ENCODE results near the gene U2SURP.

Gene U2SURP

DNA sequence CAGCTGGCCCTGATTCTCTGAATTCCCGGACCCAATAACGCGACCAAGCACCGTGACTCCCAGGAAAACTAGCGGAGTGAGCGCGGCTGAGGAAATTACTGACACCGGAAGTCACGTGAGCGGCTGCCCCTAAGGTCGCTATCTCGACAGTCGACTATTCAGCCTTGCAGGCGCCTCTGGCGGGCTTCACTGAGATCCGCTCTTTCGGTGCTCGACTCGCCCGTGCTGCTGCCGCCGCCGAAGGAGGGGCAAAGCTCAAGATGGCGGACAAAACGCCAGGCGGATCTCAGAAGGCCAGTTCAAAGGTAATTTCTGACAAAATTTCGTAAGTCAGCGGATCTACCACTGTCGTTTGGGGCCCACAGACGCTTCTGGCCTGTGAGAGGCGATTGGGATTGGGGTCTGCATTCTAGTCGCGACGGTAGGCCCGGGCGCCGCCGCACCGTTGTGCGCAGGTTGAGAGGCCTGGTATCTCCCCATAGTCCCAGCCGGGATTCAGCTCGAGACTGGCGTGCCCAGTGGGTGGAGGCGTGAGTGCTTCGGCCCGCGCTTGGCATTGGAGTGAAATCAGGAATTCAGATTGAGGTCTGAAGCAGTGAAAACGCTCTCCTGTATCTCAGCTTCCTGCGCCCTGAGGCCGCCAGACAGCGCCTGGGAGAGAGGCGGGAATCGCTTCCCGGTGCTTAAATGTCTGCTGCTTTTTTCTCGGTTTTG, at the start of gene U2SURP:
Gene U2SURP, plus strand, starts transcription at position 202 of the 714 bp plus-strand sequence. Its CDS starts 59 bp downstream, at position 261.
- intact Hi-C loops (cut with DNase I; ENCODE audit: low total_unique reads), result no loop called here

DNA sequence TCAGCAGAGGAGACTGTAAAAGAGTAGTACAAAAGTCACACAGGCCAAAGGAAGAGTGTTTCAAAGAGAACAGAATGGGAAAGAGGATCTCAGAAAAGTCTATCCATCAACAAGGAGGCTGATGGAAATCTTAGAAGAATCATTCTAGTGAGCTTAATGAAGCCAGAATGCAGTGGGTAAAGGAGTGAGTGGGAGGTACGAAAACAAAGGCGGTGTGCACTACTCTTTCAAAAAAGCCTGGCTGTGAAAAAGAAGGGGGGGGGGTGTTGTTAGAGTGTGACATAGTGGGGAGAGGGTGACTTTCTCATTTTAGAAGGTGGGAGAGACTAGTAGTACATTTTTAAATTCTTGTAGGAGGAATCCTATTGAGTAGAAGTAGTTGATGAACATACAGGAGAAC, 49.6 kb upstream of the U2SURP start:
- intact Hi-C loops (cut with DNase I; ENCODE audit: low total_unique reads), result no loop called here
- no peak for DNase-seq

More for the DNA sequence above, at the start of gene U2SURP:
- DNase-seq, result peak; percentile 97 to 98
- peaks cover 0 to 49% (median 39%) of the 10 kb centered on the region in 4 donors for H3K4me1 ChIP-seq
- H3K4me3 ChIP-seq, result peak within 1 kb of the TSS; percentile 71 to 93
- TF ChIP-seq, protein P1, sequence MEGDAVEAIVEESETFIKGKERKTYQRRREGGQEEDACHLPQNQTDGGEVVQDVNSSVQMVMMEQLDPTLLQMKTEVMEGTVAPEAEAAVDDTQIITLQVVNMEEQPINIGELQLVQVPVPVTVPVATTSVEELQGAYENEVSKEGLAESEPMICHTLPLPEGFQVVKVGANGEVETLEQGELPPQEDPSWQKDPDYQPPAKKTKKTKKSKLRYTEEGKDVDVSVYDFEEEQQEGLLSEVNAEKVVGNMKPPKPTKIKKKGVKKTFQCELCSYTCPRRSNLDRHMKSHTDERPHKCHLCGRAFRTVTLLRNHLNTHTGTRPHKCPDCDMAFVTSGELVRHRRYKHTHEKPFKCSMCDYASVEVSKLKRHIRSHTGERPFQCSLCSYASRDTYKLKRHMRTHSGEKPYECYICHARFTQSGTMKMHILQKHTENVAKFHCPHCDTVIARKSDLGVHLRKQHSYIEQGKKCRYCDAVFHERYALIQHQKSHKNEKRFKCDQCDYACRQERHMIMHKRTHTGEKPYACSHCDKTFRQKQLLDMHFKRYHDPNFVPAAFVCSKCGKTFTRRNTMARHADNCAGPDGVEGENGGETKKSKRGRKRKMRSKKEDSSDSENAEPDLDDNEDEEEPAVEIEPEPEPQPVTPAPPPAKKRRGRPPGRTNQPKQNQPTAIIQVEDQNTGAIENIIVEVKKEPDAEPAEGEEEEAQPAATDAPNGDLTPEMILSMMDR (IDR thresholded peaks at IDR 0.05), result no peak
- H3K36me3 ChIP-seq, result no peaks in the 10 kb centered on the region
- H3K27me3 ChIP-seq, result no peaks in the 10 kb centered on the region
- peak within 1 kb of the TSS; percentile 90 to 93 for H3K27ac ChIP-seq
- H3K9me3 ChIP-seq, result no peaks in the 10 kb centered on the region

DNA sequence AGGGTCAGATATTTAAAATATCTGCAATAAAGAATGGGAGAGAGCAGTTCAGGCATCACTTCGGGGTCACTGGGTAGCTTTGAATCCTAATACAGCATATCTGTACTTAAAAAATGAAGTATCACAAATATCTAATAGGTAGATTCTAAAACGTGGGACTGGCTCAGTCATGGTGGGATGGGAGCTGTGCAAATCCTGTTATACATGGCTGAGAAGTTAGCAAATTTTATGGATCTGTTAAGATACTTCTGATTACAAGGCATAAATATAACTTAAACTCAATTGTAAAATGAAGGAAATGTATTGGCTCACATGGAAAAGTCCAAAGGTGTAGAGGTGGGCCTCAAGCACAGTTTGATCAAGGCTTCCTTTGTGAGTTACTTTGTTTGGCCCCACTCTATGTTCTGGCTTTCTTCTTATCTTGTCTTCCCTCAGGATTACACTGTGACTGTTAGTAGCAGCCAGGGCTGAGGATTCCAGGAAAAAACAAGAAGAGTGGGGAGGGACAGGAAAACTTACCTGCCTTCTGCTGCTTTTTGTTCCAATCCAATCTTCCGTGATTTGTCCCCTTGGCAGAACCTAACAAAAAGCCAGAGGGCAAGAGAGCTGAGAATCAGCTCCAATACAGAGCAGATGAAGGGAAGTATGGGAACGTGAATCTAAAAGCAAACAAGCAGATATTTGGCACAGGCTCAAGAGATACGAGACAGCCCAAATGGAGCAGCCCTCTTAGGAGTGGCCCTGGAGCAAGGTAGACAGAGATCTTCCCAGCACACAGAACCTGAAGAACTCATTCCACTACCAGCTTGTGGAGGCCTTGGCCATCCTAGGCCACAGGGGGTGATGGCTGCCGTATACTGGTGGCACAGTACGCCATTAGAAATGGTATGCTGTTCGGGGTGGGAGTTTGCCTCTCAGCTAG, 48.8 kb upstream of the U2SURP start:
- H3K27ac ChIP-seq, result no peak overlapping the region
- DNase-seq, result no peak
- no peaks in the 10 kb centered on the region for H3K36me3 ChIP-seq
- H3K9me3 ChIP-seq, result no peaks in the 10 kb centered on the region
- H3K27me3 ChIP-seq, result peaks cover 0 to 3% of the 10 kb centered on the region in 2 donors
- H3K4me3 ChIP-seq, result no peak overlapping the region
- H3K4me1 ChIP-seq, result peaks cover 0 to under 1% (median 0%) of the 10 kb centered on the region in 4 donors
- intact Hi-C loops (cut with DNase I; ENCODE audit: low total_unique reads), result no loop called here
- TF ChIP-seq, protein P1 (IDR thresholded peaks at IDR 0.05), result no peak

More for the DNA sequence above, 49.6 kb upstream of the U2SURP start:
- H3K4me3 ChIP-seq, result no peak overlapping the region
- peaks cover 0 to 5% (median 0%) of the 10 kb centered on the region in 4 donors for H3K4me1 ChIP-seq
- no peak overlapping the region for H3K27ac ChIP-seq
- H3K36me3 ChIP-seq, result no peaks in the 10 kb centered on the region
- H3K27me3 ChIP-seq, result peaks cover 0 to 10% of the 10 kb centered on the region in 2 donors
- TF ChIP-seq, protein P1 (IDR thresholded peaks at IDR 0.05), result no peak
- H3K9me3 ChIP-seq, result no peaks in the 10 kb centered on the region

DNA sequence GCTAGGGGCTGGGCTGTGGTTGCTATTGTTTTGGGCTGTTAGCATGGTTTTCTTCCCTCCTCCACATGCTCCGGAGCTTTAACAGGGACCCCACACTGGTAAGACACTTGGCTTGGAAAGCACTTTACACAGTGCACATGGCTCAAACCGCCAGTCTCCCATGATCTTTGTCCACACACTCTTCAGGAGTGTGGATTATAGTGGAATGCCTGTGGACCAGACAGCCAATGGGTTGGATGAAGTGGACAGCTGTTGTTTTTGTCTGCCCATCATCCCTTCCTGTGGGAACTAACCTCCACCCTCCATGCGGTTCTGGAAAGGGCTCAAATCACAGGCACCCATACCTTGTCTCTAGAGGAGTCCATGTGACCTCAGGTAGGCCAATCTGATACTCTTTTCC, 47.9 kb upstream of the U2SURP start:
- Histone ChIP-seq H3K4me3 (no peak overlapping the region), H3K4me1 (no peaks in the 10 kb centered on the region), H3K9me3 (no peaks in the 10 kb centered on the region), H3K27ac (no peak overlapping the region), H3K27me3 (no peaks in the 10 kb centered on the region), H3K36me3 (no peaks in the 10 kb centered on the region)
- intact Hi-C loops (cut with DNase I; ENCODE audit: low total_unique reads), result no loop called here
- no peak for DNase-seq
- TF ChIP-seq, protein P1 (IDR thresholded peaks at IDR 0.05), result no peak

DNA sequence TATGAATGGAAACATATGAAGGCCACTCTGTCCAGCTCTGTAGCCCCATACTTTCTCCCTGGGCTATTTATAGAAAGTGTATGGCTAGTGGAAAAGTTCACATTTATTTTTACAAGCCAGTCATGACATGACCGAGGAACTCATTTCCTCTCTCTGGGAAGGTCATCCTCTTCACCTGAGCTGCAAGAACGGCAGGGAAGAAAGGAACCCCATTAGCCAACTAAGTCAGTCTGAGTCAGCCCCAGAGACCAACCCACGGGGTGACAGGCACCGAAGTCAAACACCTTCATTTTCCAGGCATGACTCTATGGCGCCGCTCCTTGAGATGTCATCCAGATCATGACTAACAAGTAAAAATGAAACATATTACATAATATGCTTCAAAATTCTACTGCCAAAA, 42.7 kb upstream of the U2SURP start:
- H3K36me3 ChIP-seq, result no peaks in the 10 kb centered on the region
- H3K27me3 ChIP-seq, result peaks cover 0 to 30% of the 10 kb centered on the region in 2 donors
- no peak overlapping the region for H3K4me3 ChIP-seq
- TF ChIP-seq, protein P1 (IDR thresholded peaks at IDR 0.05), result no peak
- DNase-seq, result no peak
- no peak overlapping the region for H3K27ac ChIP-seq
- H3K9me3 ChIP-seq, result no peaks in the 10 kb centered on the region
- intact Hi-C loops (cut with DNase I; ENCODE audit: low total_unique reads), result no loop called here
- peaks cover 0 to 9% (median 4%) of the 10 kb centered on the region in 4 donors for H3K4me1 ChIP-seq

Data from tibial artery (tissue), 4 donors.